K562 (cell line): ENCODE results near the gene LPAR4. TPM values are rescaled to one million over a fixed set of nuclear protein-coding genes. Genes with fewer than 3 reads are reported as not detected.

Source experiments
- polyA plus RNA-seq, 8 experiments: library from polyadenylated mRNA; depleted of rRNA in 4 of 8; stranded (reverse) in 5 of 8; unstranded in 3 of 8; fragments of >200 nt; fragmentation: Nextera tagmentation in 2 of 8; fragmentation: Illumina TruSeq in 1 of 8; extraction: Ambion mirVana in 2 of 8; extraction: Trizol in 1 of 8; gene quantifications; 2 replicates each; pipeline versions ENCODE4 v1.2.1 to v1.2.3, GENCODE V29; 2011 to 2014; ENCODE audit warnings: inconsistent platforms in 1 of 8, missing spikeins in 1 of 8
- total RNA-seq, 7 experiments: library from RNA; depleted of rRNA in 6 of 7; stranded (reverse); fragments of >200 nt in 6 of 7; fragmentation: Illumina TruSeq in 2 of 7; extraction: Trizol in 2 of 7; gene quantifications; 2 replicates each; pipeline versions ENCODE4 v1.2.1 to v1.2.3, GENCODE V29; 2011 to 2021; ENCODE audit warnings: low replicate concordance in 1 of 7

LPAR4 gene
- total and polyA plus RNA-seq, 9 of the 15 experiments (the other 6 are each of a cell fraction or from before 2014, with no cell fraction given) = not detected

Other genes with a start within 250 kb of the LPAR4 start
- not detected in 2 replicates for gene RTL3, start 88.4 kb upstream of the LPAR4 start, total RNA-seq (2014; rRNA removed)
- gene RTL3, start 88.4 kb upstream of the LPAR4 start, total RNA-seq (2014; rRNA removed; fragmentation: Illumina TruSeq; extraction: Trizol) = not detected in 2 replicates
- not detected in 2 replicates for gene RTL3, start 88.4 kb upstream of the LPAR4 start, total RNA-seq (2015; rRNA removed; fragmentation: Illumina TruSeq; extraction: Trizol)
- not detected in 2 replicates for gene RTL3, start 88.4 kb upstream of the LPAR4 start, total RNA-seq (2021)
- gene RTL3, start 88.4 kb upstream of the LPAR4 start, polyA plus RNA-seq (2011; rRNA removed) = not detected in 2 replicates
- gene RTL3, start 88.4 kb upstream of the LPAR4 start, polyA plus RNA-seq (2014; fragmentation: Illumina TruSeq; extraction: Trizol) = not detected in 2 replicates
- not detected for gene RTL3, start 88.4 kb upstream of the LPAR4 start, polyA plus RNA-seq (2014; fragmentation: Nextera tagmentation; extraction: Ambion mirVana)
- gene RTL3, start 88.4 kb upstream of the LPAR4 start, polyA plus RNA-seq (2014; rRNA removed) = not detected in 2 replicates
- not detected in 2 replicates for gene P2RY10, start 197.7 kb downstream of the LPAR4 start, total RNA-seq (2014; rRNA removed)
- gene P2RY10, start 197.7 kb downstream of the LPAR4 start, total RNA-seq (2014; rRNA removed; fragmentation: Illumina TruSeq; extraction: Trizol) = not detected in 2 replicates
- gene P2RY10, start 197.7 kb downstream of the LPAR4 start, total RNA-seq (2015; rRNA removed; fragmentation: Illumina TruSeq; extraction: Trizol) = not detected in 2 replicates
- gene P2RY10, start 197.7 kb downstream of the LPAR4 start, total RNA-seq (2021) = 0.13 TPM in 1 of 2 replicates, not detected in the other
- gene P2RY10, start 197.7 kb downstream of the LPAR4 start, polyA plus RNA-seq (2011; rRNA removed) = not detected in 2 replicates
- not detected in 2 replicates for gene P2RY10, start 197.7 kb downstream of the LPAR4 start, polyA plus RNA-seq (2014; fragmentation: Illumina TruSeq; extraction: Trizol)
- not detected for gene P2RY10, start 197.7 kb downstream of the LPAR4 start, polyA plus RNA-seq (2014; fragmentation: Nextera tagmentation; extraction: Ambion mirVana)
- not detected in 2 replicates for gene P2RY10, start 197.7 kb downstream of the LPAR4 start, polyA plus RNA-seq (2014; rRNA removed)